HTERT RPE-1 (cell line): ENCODE measurements around the gene MUC20.
"Not testable (repeated sequence)": the region's sequence is repeated elsewhere in the genome, so short reads cannot be mapped to it uniquely, and the experiment has no call there.

Experiments used
- in situ Hi-C: fragments of 300-500 bp; cut with MboI; formaldehyde crosslinking; loops from 4 replicates; pipeline ENCODE4 v1.14.3; 2020; ENCODE audit warnings: low sequenced_read_pairs

MUC20 gene

GRCh38 chr3:195728789-195729188 is 8.0 kb downstream of the MUC20 start:
- in situ Hi-C loops, result not testable (repeated sequence)

- in situ Hi-C loops, result no loop called here
Measured at GRCh38 chr3:195729476-195730251, 8.9 kb downstream of the MUC20 start.

- in situ Hi-C loops, result no loop called here
Measured at GRCh38 chr3:195731356-195731905, 10.7 kb downstream of the MUC20 start.

GRCh38 chr3:195732940-195733339 is 12.2 kb downstream of the MUC20 start:
- in situ Hi-C loops, result no loop called here

- in situ Hi-C loops, result no loop called here
Measured at GRCh38 chr3:195735036-195735695, 14.4 kb downstream of the MUC20 start.

- in situ Hi-C loops, result no loop called here
Measured at GRCh38 chr3:195736866-195737490, 16.2 kb downstream of the MUC20 start.

- in situ Hi-C loops, result not testable (repeated sequence)
Measured at GRCh38 chr3:195737782-195738181, 17.0 kb downstream of the MUC20 start.

GRCh38 chr3:195738274-195739044 is 17.7 kb downstream of the MUC20 start:
- in situ Hi-C loops, result no loop called here

GRCh38 chr3:195739561-195740111 is 18.9 kb downstream of the MUC20 start:
- in situ Hi-C loops, result no loop called here

- in situ Hi-C loops, result no loop called here
Measured at GRCh38 chr3:195744437-195744836, 23.7 kb downstream of the MUC20 start.

GRCh38 chr3:195746346-195746745 is 25.6 kb downstream of the MUC20 start:
- in situ Hi-C loops, result no loop called here

GRCh38 chr3:195746751-195747150 is 26.0 kb downstream of the MUC20 start:
- in situ Hi-C loops, result no loop called here

GRCh38 chr3:195748661-195749060 is 27.9 kb downstream of the MUC20 start:
- in situ Hi-C loops, result no loop called here

- in situ Hi-C loops, result not testable (repeated sequence)
Measured at GRCh38 chr3:195749101-195749500, 28.3 kb downstream of the MUC20 start.

- in situ Hi-C loops, result no loop called here
Measured at GRCh38 chr3:195750797-195751520, 30.2 kb downstream of the MUC20 start.

- in situ Hi-C loops, result no loop called here
Measured at GRCh38 chr3:195751560-195751959, 30.8 kb downstream of the MUC20 start.

GRCh38 chr3:195752066-195752465 is 31.3 kb downstream of the MUC20 start:
- in situ Hi-C loops, result no loop called here

GRCh38 chr3:195752546-195753331 is 32.0 kb downstream of the MUC20 start:
- in situ Hi-C loops, result no loop called here

- in situ Hi-C loops, result no loop called here
Measured at GRCh38 chr3:195753581-195753980, 32.8 kb downstream of the MUC20 start.
